A549 (cell line): Measurements from ENCODE around the gene SLC7A11.

Experiments
- BHLHE40 ChIP-seq: IDR thresholded peaks from 2 replicates; pipeline ENCODE4 v1.6.1; 2012; ENCODE audit warnings: low read depth, low read length, inconsistent platforms
- CTCF ChIP-seq: fragments of >200 bp; sonication (Bioruptor Twin); formaldehyde crosslinking; IDR thresholded peaks from 3 replicates; pipeline ENCODE4 v1.5.1; 2016
- EP300 ChIP-seq, 2 experiments: fragments of >200 bp; sonication (Bioruptor Twin); formaldehyde crosslinking; IDR thresholded peaks; 2 replicates in 1 of 2; 3 replicates in 1 of 2; pipeline ENCODE4 v1.6.1; 2016 to 2017
- HDAC2 ChIP-seq: fragments of 200-600 bp; sonication (generic); IDR thresholded peaks from 2 replicates; pipeline ENCODE4 v1.6.1; 2016
- JUN ChIP-seq, 2 experiments: fragments of >200 bp; sonication (Bioruptor Twin); formaldehyde crosslinking; IDR thresholded peaks; 2 replicates in 1 of 2; 3 replicates in 1 of 2; pipeline ENCODE4 v1.6.1; 2016 to 2017
- KDM1A ChIP-seq: fragments of 200-600 bp; sonication (generic); IDR thresholded peaks from 2 replicates; pipeline ENCODE4 v1.6.1; 2016; ENCODE audit warnings: low read depth, mild to moderate bottlenecking
- MAFK ChIP-seq: fragments of 450-650 bp; IDR thresholded peaks from 2 replicates; pipeline ENCODE4 v1.6.1; 2014; ENCODE audit not compliant: partially characterized antibody
- MAZ ChIP-seq: fragments of 150-350 bp; IDR thresholded peaks from 2 replicates; pipeline ENCODE4 v1.6.1; 2014; ENCODE audit warnings: antibody characterized with exemption, low read depth, low read length, borderline replicate concordance
- NR3C1 ChIP-seq: fragments of >200 bp; sonication (Bioruptor Twin); formaldehyde crosslinking; IDR thresholded peaks from 3 replicates; pipeline ENCODE4 v1.6.1; 2017
- PBX3 ChIP-seq: IDR thresholded peaks from 2 replicates; pipeline ENCODE4 v1.6.1; 2012
- POLR2A ChIP-seq: IDR thresholded peaks from 2 replicates; pipeline ENCODE4 v1.6.1; 2012; ENCODE audit warnings: mild to moderate bottlenecking, low read length
- TP53 ChIP-seq: fragments of 250-450 bp; sonication (Bioruptor Pico); IDR thresholded peaks from 2 replicates; pipeline ENCODE4 v1.5.0; 2021; ENCODE audit warnings: mild to moderate bottlenecking, moderate library complexity

- TF ChIP-seq MAZ = no peak
- TF ChIP-seq CTCF = no peak
- no peak for TF ChIP-seq PBX3
- no peak for TF ChIP-seq EP300 (IDR thresholded peaks at IDR 0.05)
- no peak for TF ChIP-seq BHLHE40
- no peak for TF ChIP-seq JUN (IDR thresholded peaks at IDR 0.05)
- no peak for TF ChIP-seq KDM1A
- TF ChIP-seq MAFK = peak; percentile 66
- TF ChIP-seq NR3C1 = no peak
- no peak for TF ChIP-seq HDAC2
- TF ChIP-seq TP53 = no peak
- TF ChIP-seq POLR2A = no peak
Observed at GRCh38 chr4:138259824-138260223, 17.7 kb upstream of the SLC7A11 start.
